GM12864 (cell line): ENCODE data around the gene RGS2.

Experiments used
- DNase-seq: peaks from one replicate; pipeline ENCODE4 v3.0.0-alpha.2; 2011; ENCODE audit warnings: low read depth
- H3K4me3 ChIP-seq: 2 replicates; pipeline ENCODE4 v1.5.1; 2011; ENCODE audit warnings: mild to moderate bottlenecking, low read depth, low read length, control low read depth
- TF ChIP-seq, protein P1 (sequence below): IDR thresholded peaks from 2 replicates; pipeline ENCODE4 v1.5.1; 2011; ENCODE audit warnings: low read depth, mild to moderate bottlenecking, moderate library complexity, low read length, control low read depth, inconsistent platforms; ENCODE audit errors: missing control alignments

RGS2 gene

GRCh38 chr1:192766009-192766625 lies 42.7 kb upstream of the RGS2 start:
- H3K4me3 ChIP-seq: no peak overlapping the region
- TF ChIP-seq, protein P1, sequence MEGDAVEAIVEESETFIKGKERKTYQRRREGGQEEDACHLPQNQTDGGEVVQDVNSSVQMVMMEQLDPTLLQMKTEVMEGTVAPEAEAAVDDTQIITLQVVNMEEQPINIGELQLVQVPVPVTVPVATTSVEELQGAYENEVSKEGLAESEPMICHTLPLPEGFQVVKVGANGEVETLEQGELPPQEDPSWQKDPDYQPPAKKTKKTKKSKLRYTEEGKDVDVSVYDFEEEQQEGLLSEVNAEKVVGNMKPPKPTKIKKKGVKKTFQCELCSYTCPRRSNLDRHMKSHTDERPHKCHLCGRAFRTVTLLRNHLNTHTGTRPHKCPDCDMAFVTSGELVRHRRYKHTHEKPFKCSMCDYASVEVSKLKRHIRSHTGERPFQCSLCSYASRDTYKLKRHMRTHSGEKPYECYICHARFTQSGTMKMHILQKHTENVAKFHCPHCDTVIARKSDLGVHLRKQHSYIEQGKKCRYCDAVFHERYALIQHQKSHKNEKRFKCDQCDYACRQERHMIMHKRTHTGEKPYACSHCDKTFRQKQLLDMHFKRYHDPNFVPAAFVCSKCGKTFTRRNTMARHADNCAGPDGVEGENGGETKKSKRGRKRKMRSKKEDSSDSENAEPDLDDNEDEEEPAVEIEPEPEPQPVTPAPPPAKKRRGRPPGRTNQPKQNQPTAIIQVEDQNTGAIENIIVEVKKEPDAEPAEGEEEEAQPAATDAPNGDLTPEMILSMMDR: no peak
- DNase-seq: no peak

DNA sequence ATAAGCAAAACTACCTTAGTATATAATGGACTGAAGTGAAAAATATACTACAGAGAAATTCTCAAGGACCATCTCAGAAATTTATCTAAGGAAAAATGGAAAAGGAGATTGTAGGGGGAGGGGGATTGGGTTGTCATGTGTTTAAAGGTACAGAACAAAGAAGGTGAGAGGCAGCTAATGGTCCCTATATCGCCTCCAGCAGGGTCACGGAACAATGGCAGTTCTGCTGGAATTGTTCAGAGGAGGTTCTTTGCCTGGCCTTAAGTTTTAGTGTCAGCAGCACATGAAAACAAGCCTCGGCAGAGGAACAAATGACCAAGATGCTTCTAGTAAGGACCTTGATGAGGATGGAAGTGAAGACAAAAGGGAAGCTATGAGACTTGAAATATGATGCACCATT lies 42.0 kb upstream of the RGS2 start:
- no peak overlapping the region for H3K4me3 ChIP-seq
- no peak for DNase-seq
- TF ChIP-seq, protein P1: no peak

- H3K4me3 ChIP-seq: no peak overlapping the region
- TF ChIP-seq, protein P1: no peak
- DNase-seq: no peak
Measured at GRCh38 chr1:192767798-192768197, 41.0 kb upstream of the RGS2 start.

- TF ChIP-seq, protein P1: no peak
- no peak overlapping the region for H3K4me3 ChIP-seq
- no peak for DNase-seq
Measured at GRCh38 chr1:192768463-192768862, 40.4 kb upstream of the RGS2 start.

GRCh38 chr1:192771341-192771740 lies 37.5 kb upstream of the RGS2 start:
- TF ChIP-seq, protein P1: no peak
- H3K4me3 ChIP-seq: no peak overlapping the region
- no peak for DNase-seq

DNA sequence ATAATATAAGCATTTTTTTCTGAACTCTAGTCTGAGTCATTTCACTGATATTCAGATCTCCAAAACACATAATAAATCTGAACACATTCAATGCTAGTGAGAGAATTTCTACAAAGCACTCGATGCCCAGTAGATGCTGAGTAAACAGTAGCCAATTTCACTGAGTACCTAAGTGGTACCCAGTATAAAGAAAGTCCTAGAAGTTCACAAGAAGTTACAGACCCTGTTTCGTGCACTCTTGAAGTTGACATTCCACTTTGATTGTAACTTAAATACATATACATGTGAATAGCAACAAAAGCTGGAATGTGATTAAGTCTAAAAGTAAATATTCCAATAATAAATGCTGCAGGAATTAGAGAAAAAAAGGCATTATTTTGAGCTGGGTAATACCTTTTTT lies 33.2 kb upstream of the RGS2 start:
- TF ChIP-seq, protein P1: no peak
- no peak for DNase-seq
- no peak overlapping the region for H3K4me3 ChIP-seq

DNA sequence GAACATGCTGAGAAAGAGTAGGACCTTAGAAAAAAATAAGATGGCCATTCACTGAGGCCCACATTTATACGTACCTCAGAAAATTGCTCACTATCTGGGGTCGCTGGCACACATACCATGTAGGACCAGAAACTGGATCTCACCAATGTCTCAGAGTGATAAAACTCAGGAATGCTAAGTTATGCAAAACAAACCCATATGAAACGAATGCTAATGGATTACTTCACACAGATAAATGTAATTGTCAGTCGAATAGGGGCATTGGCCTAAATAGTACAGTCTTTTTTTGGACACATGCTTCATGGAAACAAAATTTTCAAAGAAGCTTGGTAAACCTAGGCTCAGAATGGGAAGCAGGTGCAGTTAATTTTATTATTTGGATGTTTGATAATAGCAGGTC lies 32.6 kb upstream of the RGS2 start:
- TF ChIP-seq, protein P1: no peak
- no peak for DNase-seq
- no peak overlapping the region for H3K4me3 ChIP-seq
